ENCODE measurements around the gene INPP5J. TPM values are rescaled to one million over a fixed set of nuclear protein-coding genes. Genes with fewer than 3 reads are reported as not detected.

The INPP5J gene
- total and polyA plus RNA-seq, 8 donors = 2.1 to 4.1 (median 2.9) TPM

DNA sequence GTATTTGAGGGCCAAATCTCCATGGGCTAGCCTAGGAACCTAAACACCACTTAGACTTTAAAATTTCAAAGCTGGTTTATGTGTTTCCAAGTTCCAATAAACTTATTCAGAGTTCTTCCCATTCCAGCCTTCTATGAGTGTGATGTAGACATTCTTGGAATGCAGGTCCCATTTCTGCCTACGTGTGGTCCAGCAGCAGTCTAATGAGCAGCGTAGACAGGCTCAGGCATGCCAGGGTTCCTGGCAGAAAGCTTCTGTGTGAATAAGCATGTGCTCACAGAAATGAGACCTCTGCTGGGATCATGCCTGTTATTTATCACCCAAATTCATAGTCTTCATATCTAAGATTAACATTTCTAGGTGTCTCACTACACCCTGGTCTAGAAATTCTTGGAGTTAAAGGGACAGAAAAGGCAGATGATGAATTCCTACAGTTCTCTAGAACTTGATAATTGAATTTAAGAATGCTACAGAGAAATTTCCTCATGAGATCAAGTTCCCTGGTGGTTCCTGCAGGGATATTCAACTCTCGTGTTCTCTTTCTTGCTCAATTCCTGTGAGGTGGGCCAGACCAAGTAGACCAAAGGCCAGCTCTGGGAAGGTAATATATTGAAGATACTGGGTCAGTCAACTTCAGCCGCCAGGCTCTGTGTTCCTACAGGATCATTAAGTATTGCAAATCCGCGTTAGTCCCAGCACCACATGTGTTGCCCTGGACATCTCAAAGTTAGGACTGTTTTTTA is 54.8 kb downstream of the INPP5J start:
- Histone ChIP-seq H3K36me3 (peaks cover 0 to 26% of the 10 kb centered on the region in 2 donors), H3K27me3 (no peaks in the 10 kb centered on the region), H3K9me3 (peaks cover 0 to 1% of the 10 kb centered on the region in 2 donors), H3K4me1 (peaks cover 0 to 14% of the 10 kb centered on the region in 2 donors), H3K4me3 (no peak overlapping the region), H3K27ac (no peak overlapping the region)
- TF ChIP-seq, protein P1, sequence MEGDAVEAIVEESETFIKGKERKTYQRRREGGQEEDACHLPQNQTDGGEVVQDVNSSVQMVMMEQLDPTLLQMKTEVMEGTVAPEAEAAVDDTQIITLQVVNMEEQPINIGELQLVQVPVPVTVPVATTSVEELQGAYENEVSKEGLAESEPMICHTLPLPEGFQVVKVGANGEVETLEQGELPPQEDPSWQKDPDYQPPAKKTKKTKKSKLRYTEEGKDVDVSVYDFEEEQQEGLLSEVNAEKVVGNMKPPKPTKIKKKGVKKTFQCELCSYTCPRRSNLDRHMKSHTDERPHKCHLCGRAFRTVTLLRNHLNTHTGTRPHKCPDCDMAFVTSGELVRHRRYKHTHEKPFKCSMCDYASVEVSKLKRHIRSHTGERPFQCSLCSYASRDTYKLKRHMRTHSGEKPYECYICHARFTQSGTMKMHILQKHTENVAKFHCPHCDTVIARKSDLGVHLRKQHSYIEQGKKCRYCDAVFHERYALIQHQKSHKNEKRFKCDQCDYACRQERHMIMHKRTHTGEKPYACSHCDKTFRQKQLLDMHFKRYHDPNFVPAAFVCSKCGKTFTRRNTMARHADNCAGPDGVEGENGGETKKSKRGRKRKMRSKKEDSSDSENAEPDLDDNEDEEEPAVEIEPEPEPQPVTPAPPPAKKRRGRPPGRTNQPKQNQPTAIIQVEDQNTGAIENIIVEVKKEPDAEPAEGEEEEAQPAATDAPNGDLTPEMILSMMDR (IDR thresholded peaks at IDR 0.05) = no peak
- ATAC-seq = peak; percentile 54
- intact Hi-C loops (cut with DNase I) = no loop called here
- DNase-seq = no peak

DNA sequence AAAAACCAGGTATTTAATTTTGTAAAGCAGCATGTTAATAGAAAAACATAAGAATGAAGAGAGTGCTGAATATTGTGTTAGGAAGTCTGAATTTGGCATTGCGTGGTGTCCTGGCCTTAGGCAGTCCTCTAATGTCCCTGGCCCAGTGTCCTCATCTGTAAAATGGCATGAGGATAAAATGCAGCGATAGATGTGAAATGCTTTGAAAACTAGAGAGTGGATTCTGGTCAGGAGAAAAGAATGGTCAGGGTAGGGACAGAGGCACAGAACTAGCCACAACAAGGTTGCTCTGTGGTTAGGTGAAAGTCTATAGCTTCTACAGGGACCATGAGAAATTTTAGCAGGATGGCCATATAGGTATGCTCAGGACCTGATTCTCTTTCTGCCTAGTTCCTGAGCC is 56.1 kb downstream of the INPP5J start:
- peaks cover 0 to 1% of the 10 kb centered on the region in 2 donors for H3K9me3 ChIP-seq
- H3K4me3 ChIP-seq = no peak overlapping the region
- TF ChIP-seq, protein P1 (IDR thresholded peaks at IDR 0.05) = no peak
- peaks cover 0 to 37% of the 10 kb centered on the region in 2 donors for H3K36me3 ChIP-seq
- H3K27me3 ChIP-seq = no peaks in the 10 kb centered on the region
- intact Hi-C loops (cut with DNase I) = no loop called here
- ATAC-seq (no peak), DNase-seq (no peak)
- H3K27ac ChIP-seq = no peak overlapping the region
- H3K4me1 ChIP-seq = peaks cover 0 to 4% of the 10 kb centered on the region in 2 donors

DNA sequence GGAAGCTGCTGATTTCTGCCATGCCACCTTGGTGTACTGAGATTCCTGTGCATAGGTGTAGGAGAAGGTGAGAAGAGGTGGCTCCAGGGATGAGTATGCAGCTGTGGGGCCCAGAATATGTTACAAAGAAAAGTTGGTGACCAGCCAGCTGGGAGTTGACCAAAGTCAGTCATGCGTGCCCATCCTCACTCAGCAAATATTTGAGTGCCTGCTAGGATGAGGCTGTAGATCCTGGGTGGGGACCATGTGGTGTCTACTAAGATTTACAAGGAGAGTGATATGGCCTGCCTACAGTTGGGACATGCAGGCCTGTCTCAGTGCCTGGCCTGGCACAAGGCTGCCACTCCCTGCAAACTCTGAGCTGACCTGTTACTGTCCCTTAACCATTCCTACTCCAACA is 56.6 kb downstream of the INPP5J start:
- Histone ChIP-seq H3K4me3 (no peak overlapping the region), H3K27me3 (no peaks in the 10 kb centered on the region), H3K27ac (no peak overlapping the region), H3K36me3 (peaks cover 0 to 37% of the 10 kb centered on the region in 2 donors), H3K9me3 (peaks cover 0 to 1% of the 10 kb centered on the region in 2 donors), H3K4me1 (no peaks in the 10 kb centered on the region)
- TF ChIP-seq, protein P1 (IDR thresholded peaks at IDR 0.05) = no peak
- intact Hi-C loops (cut with DNase I) = no loop called here
- ATAC-seq = no peak
- no peak for DNase-seq

DNA sequence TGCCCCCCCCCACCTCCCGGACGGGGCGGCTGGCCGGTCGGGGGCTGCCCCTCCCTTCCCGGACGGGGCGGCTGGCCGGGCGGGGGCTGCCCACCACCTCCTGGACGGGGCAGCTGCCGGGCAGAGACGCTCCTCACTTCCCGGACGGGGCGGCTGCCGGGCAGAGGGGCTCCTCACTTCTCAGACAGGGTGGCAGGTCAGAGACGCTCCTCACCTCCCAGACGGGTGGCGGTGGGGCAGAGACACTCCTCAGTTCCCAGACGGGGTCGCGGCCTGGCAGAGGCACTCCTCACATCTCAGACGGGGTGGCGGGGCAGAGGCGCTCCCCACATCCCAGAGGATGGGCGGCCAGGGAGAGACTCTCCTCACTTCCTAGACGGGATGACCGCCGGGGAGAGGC is 61.2 kb downstream of the INPP5J start:
- Histone ChIP-seq H3K4me1 (no peaks in the 10 kb centered on the region), H3K27ac (no peak overlapping the region), H3K9me3 (peaks cover 0 to 1% of the 10 kb centered on the region in 2 donors), H3K27me3 (no peaks in the 10 kb centered on the region), H3K36me3 (peaks cover 0 to 38% of the 10 kb centered on the region in 2 donors), H3K4me3 (no peak overlapping the region)
- no peak for DNase-seq
- intact Hi-C loops (cut with DNase I) = no loop called here
- ATAC-seq = no peak
- TF ChIP-seq, protein P1 (IDR thresholded peaks at IDR 0.05) = no peak

Small RNA genes lying within 50 kb of the gene (microRNA-seq; reads per million reads assigned to microRNA genes)
- gene MIR3928 = 2.2 to 3.3 reads per million in 2 donors

Other genes starting within 250 kb of the INPP5J start
- 10 to 100 TPM; 24.7 to 29.8 TPM for gene MORC2, start 154.2 kb upstream of the INPP5J start, total RNA-seq
- 10 to 100 TPM; 31.6 to 37.2 (median 34.9) TPM for gene MORC2, start 154.2 kb upstream of the INPP5J start, polyA plus RNA-seq (ENCODE audit: insufficient read length in 6 of 6)
- gene TUG1, start 153.7 kb upstream of the INPP5J start, total RNA-seq = 10 to 100 TPM; 56.4 to 78.0 TPM
- gene TUG1, start 153.7 kb upstream of the INPP5J start, polyA plus RNA-seq (ENCODE audit: insufficient read length in 6 of 6) = 100 to 1,000 TPM; 223 to 251 (median 234) TPM
- 10 to 100 TPM; 86.4 to 99.7 TPM for gene SMTN, start 41.6 kb upstream of the INPP5J start, total RNA-seq
- gene SMTN, start 41.6 kb upstream of the INPP5J start, polyA plus RNA-seq (ENCODE audit: insufficient read length in 6 of 6) = 10 to 100 TPM; 71.0 to 98.7 (median 82.1) TPM
- 100 to 1,000 TPM in 1 of 2 donors, 10 to 100 TPM in 1; 80.0 to 115 TPM for gene SELENOM, start 15.4 kb upstream of the INPP5J start, total RNA-seq
- gene SELENOM, start 15.4 kb upstream of the INPP5J start, polyA plus RNA-seq (ENCODE audit: insufficient read length in 6 of 6) = 10 to 100 TPM in 3 of 6 donors, 1 to 10 TPM in 3; 7.8 to 19.8 (median 11.0) TPM
- gene PLA2G3, start 17.5 kb downstream of the INPP5J start, total RNA-seq = 1 to 10 TPM; 4.3 to 9.9 TPM
- gene PLA2G3, start 17.5 kb downstream of the INPP5J start, polyA plus RNA-seq (ENCODE audit: insufficient read length in 6 of 6) = under 1 TPM in 5 of 6 donors, not detected in 1; 0.06 to 0.23 (median 0.14) TPM
- gene RNF185, start 37.2 kb downstream of the INPP5J start, total RNA-seq = 10 to 100 TPM; 28.2 to 34.3 TPM
- gene RNF185, start 37.2 kb downstream of the INPP5J start, polyA plus RNA-seq (ENCODE audit: insufficient read length in 6 of 6) = 10 to 100 TPM; 35.9 to 38.8 (median 38.3) TPM
- gene LIMK2, start 89.3 kb downstream of the INPP5J start, total RNA-seq = 10 to 100 TPM; 68.7 to 87.6 TPM
- 10 to 100 TPM; 47.4 to 58.7 (median 52.0) TPM for gene LIMK2, start 89.3 kb downstream of the INPP5J start, polyA plus RNA-seq (ENCODE audit: insufficient read length in 6 of 6)
- 10 to 100 TPM; 12.8 to 41.5 TPM for gene PIK3IP1, start 169.5 kb downstream of the INPP5J start, total RNA-seq
- gene PIK3IP1, start 169.5 kb downstream of the INPP5J start, polyA plus RNA-seq (ENCODE audit: insufficient read length in 6 of 6) = 10 to 100 TPM; 11.1 to 15.1 (median 11.9) TPM
- gene PATZ1, start 223.4 kb downstream of the INPP5J start, total RNA-seq = 10 to 100 TPM; 19.9 to 23.4 TPM
- gene PATZ1, start 223.4 kb downstream of the INPP5J start, polyA plus RNA-seq (ENCODE audit: insufficient read length in 6 of 6) = 10 to 100 TPM; 63.2 to 72.4 (median 69.4) TPM

Measured in left lung (tissue), 10 donors.